Astrocyte of the cerebellum (primary cell): ENCODE results near the gene PIGBOS1.

ENCODE experiments used
- DNase-seq: peaks from one replicate; pipeline ENCODE4 v3.0.0-alpha.2; 2011; ENCODE audit warnings: low read depth
- H3K4me3 ChIP-seq: 2 replicates; pipeline ENCODE4 v1.5.1; 2011; ENCODE audit warnings: mild to moderate bottlenecking, low read depth, low read length, moderate library complexity
- CTCF ChIP-seq: IDR thresholded peaks from 2 replicates; pipeline ENCODE4 v1.5.1; 2012; ENCODE audit warnings: low read length, low read depth, moderate library complexity, mild to moderate bottlenecking; ENCODE audit errors: missing control alignments
- in situ Hi-C: cut with HindIII; loops from 2 replicates; pipeline ENCODE4 v1.10.0; 2017; ENCODE audit warnings: low sequenced_read_pairs

Gene PIGBOS1

DNA sequence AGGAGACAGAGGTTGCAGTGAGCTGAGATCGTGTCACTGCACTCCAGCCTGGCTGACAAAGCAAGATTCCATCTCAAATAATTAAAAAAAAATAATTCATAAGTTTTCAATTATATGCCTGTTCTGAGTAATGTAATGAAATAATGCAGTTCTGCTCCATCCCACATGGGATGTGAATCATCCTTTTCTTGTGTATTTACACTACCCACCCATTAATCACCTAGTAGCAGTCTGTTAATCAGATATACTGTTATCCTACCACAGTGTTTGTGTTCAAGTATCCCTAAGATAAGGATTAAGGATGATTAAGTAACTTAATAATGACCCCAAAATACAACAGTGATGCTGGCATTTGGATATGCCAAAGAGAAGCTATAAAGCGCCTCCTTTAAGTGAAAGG lies 38.9 kb upstream of the PIGBOS1 start:
- TF ChIP-seq CTCF: no peak
- peak; percentile 4 for DNase-seq
- in situ Hi-C loops: no loop called here
- no peak overlapping the region for H3K4me3 ChIP-seq

DNA sequence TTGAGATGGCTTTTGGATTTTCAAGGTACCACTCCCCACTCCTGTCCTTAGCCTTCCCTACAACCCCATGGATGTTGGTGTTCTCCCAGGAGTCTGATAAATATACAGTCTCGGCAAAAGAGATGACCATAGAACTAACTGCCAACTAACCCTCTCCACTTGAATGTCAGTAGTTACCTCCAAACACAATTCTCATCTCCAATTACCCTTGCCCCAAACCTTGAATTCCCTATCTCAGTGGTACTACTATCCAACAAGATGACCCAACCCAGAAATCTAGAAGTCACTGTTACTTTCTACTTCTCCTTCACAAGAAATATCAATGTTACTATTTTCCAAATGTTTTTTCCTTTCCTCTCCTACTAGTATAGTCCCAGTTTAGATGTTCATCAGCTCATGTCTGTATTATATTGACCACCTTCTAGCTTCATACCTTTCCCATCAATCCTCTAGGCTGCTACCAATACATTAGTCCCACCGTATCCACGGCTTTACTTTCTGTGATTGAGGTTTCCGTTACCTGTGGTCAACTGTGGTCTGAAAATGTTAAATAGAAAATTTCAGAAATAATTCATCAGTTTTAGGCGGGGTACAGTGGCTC lies 38.2 kb upstream of the PIGBOS1 start:
- H3K4me3 ChIP-seq: no peak overlapping the region
- DNase-seq: no peak
- TF ChIP-seq CTCF: no peak
- in situ Hi-C loops: no loop called here

- no peak for TF ChIP-seq CTCF
- in situ Hi-C loops: no loop called here
- H3K4me3 ChIP-seq: no peak overlapping the region
- DNase-seq: no peak
These were observed 34.1 kb upstream of the PIGBOS1 start for GRCh38 chr15:55353025-55353424.

DNA sequence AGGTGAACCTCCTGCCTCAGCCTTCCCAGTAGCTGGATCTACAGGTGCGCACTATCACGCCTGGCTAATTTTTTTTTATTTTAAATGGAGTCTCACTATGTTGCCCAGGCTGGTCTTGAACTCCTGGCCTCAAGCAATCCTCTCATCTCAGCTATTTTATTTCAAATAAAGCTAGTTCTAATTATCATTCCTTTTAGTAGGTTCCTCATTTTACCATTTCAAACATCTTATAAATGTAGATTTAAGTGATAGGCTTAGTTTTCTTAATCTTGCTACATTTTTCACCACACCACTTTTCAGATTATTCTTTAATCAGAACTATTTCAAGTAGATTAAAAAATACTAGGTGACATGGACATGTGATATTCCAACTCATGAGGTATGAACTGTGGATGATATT lies 30.4 kb upstream of the PIGBOS1 start:
- no peak for TF ChIP-seq CTCF
- DNase-seq: no peak
- in situ Hi-C loops: no loop called here
- H3K4me3 ChIP-seq: no peak overlapping the region

DNA sequence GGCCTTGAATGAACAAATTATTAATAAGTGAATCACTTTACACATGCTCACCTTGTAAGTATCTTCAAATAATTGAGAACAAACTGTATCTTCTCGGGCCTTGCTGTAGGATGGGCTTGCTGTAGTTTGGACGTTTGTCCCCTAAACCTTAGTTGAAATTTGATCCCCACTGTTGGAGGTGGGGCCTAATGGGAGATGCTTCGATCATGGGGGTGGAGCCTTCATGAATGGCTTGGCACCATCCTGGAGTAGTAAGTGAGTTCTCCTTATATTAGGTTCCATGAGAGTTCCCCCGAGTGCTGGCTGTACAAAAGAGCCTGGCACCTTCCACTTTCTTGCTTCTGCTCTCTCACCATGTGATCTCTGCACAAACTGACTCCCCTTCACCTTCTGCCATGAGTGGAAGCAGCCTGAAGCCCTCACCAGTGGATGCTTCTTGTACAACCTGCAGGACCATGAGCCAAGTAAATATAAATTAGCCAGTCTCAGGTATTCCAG lies 29.4 kb upstream of the PIGBOS1 start:
- in situ Hi-C loops: no loop called here
- no peak for DNase-seq
- no peak for TF ChIP-seq CTCF
- H3K4me3 ChIP-seq: no peak overlapping the region

GRCh38 chr15:55344206-55344605 lies 25.3 kb upstream of the PIGBOS1 start:
- no peak for DNase-seq
- no peak for TF ChIP-seq CTCF
- no peak overlapping the region for H3K4me3 ChIP-seq
- in situ Hi-C loops: no loop called here
